ENCODE measurements around the gene INTS1.

DNA sequence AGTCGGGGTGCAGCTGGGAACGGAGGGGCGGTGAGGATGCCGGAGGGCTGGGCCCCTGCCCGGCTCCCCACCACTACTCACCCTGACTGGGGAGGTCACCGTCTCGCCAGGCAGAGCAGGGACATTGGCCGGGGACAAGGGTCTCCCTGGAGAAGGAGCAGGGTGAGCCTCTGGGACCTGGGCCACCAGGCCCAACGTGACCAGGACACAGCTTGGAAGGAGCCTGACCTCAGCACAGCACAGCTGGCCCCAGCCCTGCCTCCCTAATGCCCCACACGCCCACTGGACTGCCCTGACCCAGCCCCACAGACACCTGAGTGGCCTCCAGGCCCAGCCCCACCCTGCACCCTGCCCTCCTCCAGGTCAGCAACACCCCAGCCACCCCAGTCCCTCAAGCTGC is 66.0 kb downstream of the INTS1 start:
- TF ChIP-seq POLR2A (IDR thresholded peaks at IDR 0.05; ENCODE audit: low read depth, low read length) (no peak), TAF1 (IDR thresholded peaks at IDR 0.05; ENCODE audit: borderline replicate concordance, low read depth, low read length) (no peak), POLR2AphosphoS5 (IDR thresholded peaks at IDR 0.05; ENCODE audit: low read depth, low read length) (no peak)

All from GM12892 (cell line).